WTC11 (cell line): ENCODE results near the gene L3HYPDH. TPM values are rescaled to one million over a fixed set of nuclear protein-coding genes. Genes with fewer than 3 reads are reported as not detected.

Experiments used
- ATAC-seq: fragments of 200-7000 bp; cut with Tn5 transposase; 2 replicates; pipeline ENCODE4 v1.10.0; 2021; ENCODE audit warnings: mild to moderate bottlenecking, moderate library complexity
- CTCF ChIA-PET: fragments of 300-600 bp; sonication (Branson Sonifier 250); formaldehyde crosslinking; loops from one replicate; lab custom pipeline; 2021; ENCODE audit warnings: antibody characterized with exemption; lab: Charles Lee
- POLR2A ChIA-PET: fragments of 350-600 bp; sonication (Branson Sonifier 250); formaldehyde crosslinking; loops from one replicate; lab custom pipeline; 2021; ENCODE audit warnings: antibody characterized with exemption; lab: Charles Lee
- DNase-seq: peaks from one replicate; pipeline ENCODE4 v3.0.0; 2021; ENCODE audit warnings: low spot score
- H3K27ac Mint-ChIP-seq: 2 replicates; pipeline ENCODE4 v1.8.0; 2021; ENCODE audit warnings: mixed read lengths
- H3K27me3 Mint-ChIP-seq: 2 replicates; pipeline ENCODE4 v1.8.0; 2021; ENCODE audit warnings: low read depth, mild to moderate bottlenecking, moderate library complexity, mixed read lengths
- H3K36me3 Mint-ChIP-seq: 2 replicates; pipeline ENCODE4 v1.8.0; 2021; ENCODE audit warnings: mixed read lengths
- H3K4me1 Mint-ChIP-seq: 2 replicates; pipeline ENCODE4 v1.8.0; 2022; ENCODE audit warnings: mixed read lengths
- H3K4me3 Mint-ChIP-seq: 2 replicates; pipeline ENCODE4 v1.8.0; 2021; ENCODE audit warnings: mild to moderate bottlenecking, moderate library complexity, mixed read lengths
- H3K9me3 Mint-ChIP-seq: 2 replicates; pipeline ENCODE4 v1.8.0; 2021; ENCODE audit warnings: mixed read lengths
- ARID4B ChIP-seq: sonication (generic); formaldehyde crosslinking; IDR thresholded peaks from 2 replicates; pipeline ENCODE4 v1.8.0; 2023; ENCODE audit warnings: missing genetic modification reagents, mild to moderate bottlenecking, borderline replicate concordance
- ELF4 ChIP-seq: sonication (generic); formaldehyde crosslinking; IDR thresholded peaks from 2 replicates; pipeline ENCODE4 v1.8.1; 2022; ENCODE audit warnings: low read depth, mild to moderate bottlenecking, moderate library complexity, missing genetic modification reagents
- FOXK1 ChIP-seq: sonication (generic); formaldehyde crosslinking; IDR thresholded peaks from 2 replicates; pipeline ENCODE4 v1.8.0; 2022; ENCODE audit warnings: mild to moderate bottlenecking, moderate library complexity, missing genetic modification reagents
- FOXP4 ChIP-seq: sonication (generic); formaldehyde crosslinking; IDR thresholded peaks from 2 replicates; pipeline ENCODE4 v1.8.0; 2022; ENCODE audit warnings: mild to moderate bottlenecking, missing genetic modification reagents
- GABPB1 ChIP-seq: sonication (generic); formaldehyde crosslinking; IDR thresholded peaks from 2 replicates; pipeline ENCODE4 v1.8.1; 2023; ENCODE audit warnings: mild to moderate bottlenecking, missing genetic modification reagents
- HMGA2 ChIP-seq: fragments of 250-450 bp; sonication (Bioruptor Pico); IDR thresholded peaks from 2 replicates; pipeline ENCODE4 v1.4.0; 2021; ENCODE audit warnings: mild to moderate bottlenecking, moderate library complexity
- MAX ChIP-seq: sonication (generic); formaldehyde crosslinking; IDR thresholded peaks from 2 replicates; pipeline ENCODE4 v1.8.0; 2022; ENCODE audit warnings: mild to moderate bottlenecking, missing genetic modification reagents
- NFATC4 ChIP-seq: fragments of 250-450 bp; sonication (Bioruptor Pico); IDR thresholded peaks from 2 replicates; pipeline ENCODE4 v1.9.0; 2021; ENCODE audit warnings: mild to moderate bottlenecking
- NR1H2 ChIP-seq: sonication (generic); formaldehyde crosslinking; IDR thresholded peaks from 2 replicates; pipeline ENCODE4 v1.9.0; 2021; ENCODE audit warnings: mild to moderate bottlenecking, moderate library complexity, missing genetic modification reagents
- NR2C2 ChIP-seq: sonication (generic); formaldehyde crosslinking; IDR thresholded peaks from 2 replicates; pipeline ENCODE4 v1.8.0; 2022; ENCODE audit warnings: mild to moderate bottlenecking, missing genetic modification reagents
- SMAD3 ChIP-seq: sonication (generic); formaldehyde crosslinking; IDR thresholded peaks from 2 replicates; pipeline ENCODE4 v1.8.0; 2022; ENCODE audit warnings: missing genetic modification reagents, mild to moderate bottlenecking, borderline replicate concordance
- SMAD4 ChIP-seq: sonication (generic); formaldehyde crosslinking; IDR thresholded peaks from 2 replicates; pipeline ENCODE4 v1.8.0; 2022; ENCODE audit warnings: mild to moderate bottlenecking, missing genetic modification reagents
- SOX15 ChIP-seq: fragments of 250-450 bp; sonication (Bioruptor Pico); IDR thresholded peaks from 2 replicates; pipeline ENCODE4 v1.9.0; 2021; ENCODE audit warnings: mild to moderate bottlenecking
- TEAD1 ChIP-seq: sonication (generic); formaldehyde crosslinking; IDR thresholded peaks from 2 replicates; pipeline ENCODE4 v1.8.0; 2022; ENCODE audit warnings: mild to moderate bottlenecking, missing genetic modification reagents
- TEAD4 ChIP-seq: sonication (generic); formaldehyde crosslinking; IDR thresholded peaks from 2 replicates; pipeline ENCODE4 v1.8.0; 2022; ENCODE audit warnings: mild to moderate bottlenecking, missing genetic modification reagents
- TP53 ChIP-seq: sonication (generic); formaldehyde crosslinking; IDR thresholded peaks from 2 replicates; pipeline ENCODE4 v1.8.1; 2023; ENCODE audit warnings: mild to moderate bottlenecking, missing genetic modification reagents
- USF1 ChIP-seq: sonication (generic); formaldehyde crosslinking; IDR thresholded peaks from 2 replicates; pipeline ENCODE4 v1.8.0; 2022; ENCODE audit warnings: mild to moderate bottlenecking, missing genetic modification reagents
- ZMAT4 ChIP-seq: fragments of 250-450 bp; sonication (Bioruptor Pico); IDR thresholded peaks from 2 replicates; pipeline ENCODE4 v1.9.0; 2021; ENCODE audit warnings: mild to moderate bottlenecking
- total RNA-seq: library from RNA; stranded (reverse); gene quantifications from 3 replicates; pipeline ENCODE4 v1.2.3, GENCODE V29; 2021
- TF ChIP-seq, protein P1 (sequence below): sonication (generic); formaldehyde crosslinking; IDR thresholded peaks from 2 replicates; pipeline ENCODE4 v1.8.0; 2023; ENCODE audit warnings: missing genetic modification reagents
- TF ChIP-seq, protein P2 (sequence below): sonication (generic); formaldehyde crosslinking; IDR thresholded peaks from 2 replicates; pipeline ENCODE4 v1.8.1; 2022; ENCODE audit warnings: low read depth, mild to moderate bottlenecking, moderate library complexity, missing genetic modification reagents, borderline replicate concordance
- TF ChIP-seq, protein P3 (sequence below): sonication (generic); formaldehyde crosslinking; conservative IDR thresholded peaks from 2 replicates; pipeline ENCODE4 v1.8.1; 2023; ENCODE audit warnings: mild to moderate bottlenecking, low read depth, missing genetic modification reagents, moderate library complexity
- TF ChIP-seq, protein P4 (sequence below): fragments of 250-450 bp; sonication (Bioruptor Pico); IDR thresholded peaks from 2 replicates; pipeline ENCODE4 v1.9.0; 2021; ENCODE audit warnings: moderate library complexity, mild to moderate bottlenecking, inconsistent platforms, borderline replicate concordance

The L3HYPDH gene
- total RNA-seq, 1 experiment from 2014 or later = 17.5 TPM

DNA sequence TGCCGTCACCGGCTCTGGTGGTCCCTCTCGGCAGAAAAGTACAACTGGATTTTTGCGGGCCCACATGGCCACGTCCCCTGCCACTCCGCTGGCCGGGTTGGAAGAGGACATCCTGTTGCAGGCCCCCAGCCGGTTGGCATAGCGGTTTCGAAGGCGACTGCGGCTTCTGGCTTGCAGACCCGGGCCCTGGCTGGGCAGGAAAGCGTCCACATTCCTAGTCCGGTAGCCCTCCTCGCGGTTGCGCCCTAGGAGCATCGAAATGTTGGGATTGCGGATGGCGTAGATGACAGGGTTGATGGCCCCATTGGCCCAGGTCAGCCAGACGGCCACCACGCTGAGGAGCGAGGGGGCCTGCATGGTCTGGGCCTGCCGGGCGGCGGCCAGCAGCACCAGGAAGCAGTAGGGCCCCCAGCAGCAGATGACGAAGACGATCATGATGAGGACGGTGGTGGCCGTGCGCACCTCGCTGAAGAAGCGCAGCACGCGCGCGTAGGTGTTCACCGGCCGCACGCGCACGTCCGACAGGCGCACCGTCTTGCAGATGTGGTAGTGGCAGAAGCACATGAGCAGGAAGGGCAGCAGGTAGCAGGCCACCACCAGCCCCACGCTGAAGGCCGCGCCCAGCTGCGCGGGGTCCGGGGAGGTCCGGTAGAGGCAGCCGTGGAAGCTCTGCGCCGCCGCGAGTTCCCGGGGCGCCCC lies 20.3 kb downstream of the L3HYPDH start:
- H3K9me3 Mint-ChIP-seq = no peaks in the 10 kb centered on the region
- peak; percentile 24 for DNase-seq
- no peaks in the 10 kb centered on the region for H3K36me3 Mint-ChIP-seq
- H3K4me1 Mint-ChIP-seq = peaks cover 14% of the 10 kb centered on the region
- H3K27ac Mint-ChIP-seq = no peak overlapping the region
- ChIA-PET POLR2A (interaction anchor here (0.9 to 2.2 kb wide), 2 partner anchors 18 to 20 kb away, joined by 3 to 13 read pairs; partner anchors contain the start of genes JKAMP and L3HYPDH), CTCF (interaction anchor here (1.8 to 3.4 kb wide), 3 partner anchors 20 to 113 kb away, joined by 7 to 14 read pairs (median 13); partner anchors contain the start of genes CCDC175, JKAMP and L3HYPDH)
- peak overlapping the region; percentile 83 for H3K4me3 Mint-ChIP-seq
- ATAC-seq = peak; percentile 40
- H3K27me3 Mint-ChIP-seq = peaks cover 22% of the 10 kb centered on the region
- peak; percentile 48; the same call in 1 of the 2 replicates for TF ChIP-seq TEAD1
- no peak for TF ChIP-seq FOXP4 (CRISPR knock-in tag)
- TF ChIP-seq NR1H2 (CRISPR knock-in tag) = no peak
- no peak for TF ChIP-seq TEAD4 (CRISPR knock-in tag)
- TF ChIP-seq ARID4B (CRISPR knock-in tag) = peak; percentile 61; the same call in 1 of the 2 replicates
- TF ChIP-seq USF1 = peak; percentile 47
- no peak for TF ChIP-seq NFATC4 (CRISPR knock-in tag)
- TF ChIP-seq, protein P1, sequence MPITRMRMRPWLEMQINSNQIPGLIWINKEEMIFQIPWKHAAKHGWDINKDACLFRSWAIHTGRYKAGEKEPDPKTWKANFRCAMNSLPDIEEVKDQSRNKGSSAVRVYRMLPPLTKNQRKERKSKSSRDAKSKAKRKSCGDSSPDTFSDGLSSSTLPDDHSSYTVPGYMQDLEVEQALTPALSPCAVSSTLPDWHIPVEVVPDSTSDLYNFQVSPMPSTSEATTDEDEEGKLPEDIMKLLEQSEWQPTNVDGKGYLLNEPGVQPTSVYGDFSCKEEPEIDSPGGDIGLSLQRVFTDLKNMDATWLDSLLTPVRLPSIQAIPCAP = 0 out of 2 replicates have a peak, but pooled peaks have one; percentile 52
- peak; percentile 88 for TF ChIP-seq MAX (CRISPR knock-in tag)
- no peak for TF ChIP-seq SOX15 (CRISPR knock-in tag)
- no peak for TF ChIP-seq ELF4 (CRISPR knock-in tag)
- TF ChIP-seq, protein P2, sequence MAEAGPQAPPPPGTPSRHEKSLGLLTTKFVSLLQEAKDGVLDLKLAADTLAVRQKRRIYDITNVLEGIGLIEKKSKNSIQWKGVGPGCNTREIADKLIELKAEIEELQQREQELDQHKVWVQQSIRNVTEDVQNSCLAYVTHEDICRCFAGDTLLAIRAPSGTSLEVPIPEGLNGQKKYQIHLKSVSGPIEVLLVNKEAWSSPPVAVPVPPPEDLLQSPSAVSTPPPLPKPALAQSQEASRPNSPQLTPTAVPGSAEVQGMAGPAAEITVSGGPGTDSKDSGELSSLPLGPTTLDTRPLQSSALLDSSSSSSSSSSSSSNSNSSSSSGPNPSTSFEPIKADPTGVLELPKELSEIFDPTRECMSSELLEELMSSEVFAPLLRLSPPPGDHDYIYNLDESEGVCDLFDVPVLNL = 0 out of 2 replicates have a peak, but pooled peaks have one; percentile 21
- no peak for TF ChIP-seq GABPB1 (CRISPR knock-in tag)
- TF ChIP-seq SMAD3 (CRISPR knock-in tag) = no peak
- TF ChIP-seq, protein P3, sequence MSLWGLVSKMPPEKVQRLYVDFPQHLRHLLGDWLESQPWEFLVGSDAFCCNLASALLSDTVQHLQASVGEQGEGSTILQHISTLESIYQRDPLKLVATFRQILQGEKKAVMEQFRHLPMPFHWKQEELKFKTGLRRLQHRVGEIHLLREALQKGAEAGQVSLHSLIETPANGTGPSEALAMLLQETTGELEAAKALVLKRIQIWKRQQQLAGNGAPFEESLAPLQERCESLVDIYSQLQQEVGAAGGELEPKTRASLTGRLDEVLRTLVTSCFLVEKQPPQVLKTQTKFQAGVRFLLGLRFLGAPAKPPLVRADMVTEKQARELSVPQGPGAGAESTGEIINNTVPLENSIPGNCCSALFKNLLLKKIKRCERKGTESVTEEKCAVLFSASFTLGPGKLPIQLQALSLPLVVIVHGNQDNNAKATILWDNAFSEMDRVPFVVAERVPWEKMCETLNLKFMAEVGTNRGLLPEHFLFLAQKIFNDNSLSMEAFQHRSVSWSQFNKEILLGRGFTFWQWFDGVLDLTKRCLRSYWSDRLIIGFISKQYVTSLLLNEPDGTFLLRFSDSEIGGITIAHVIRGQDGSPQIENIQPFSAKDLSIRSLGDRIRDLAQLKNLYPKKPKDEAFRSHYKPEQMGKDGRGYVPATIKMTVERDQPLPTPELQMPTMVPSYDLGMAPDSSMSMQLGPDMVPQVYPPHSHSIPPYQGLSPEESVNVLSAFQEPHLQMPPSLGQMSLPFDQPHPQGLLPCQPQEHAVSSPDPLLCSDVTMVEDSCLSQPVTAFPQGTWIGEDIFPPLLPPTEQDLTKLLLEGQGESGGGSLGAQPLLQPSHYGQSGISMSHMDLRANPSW (CRISPR knock-in tag) = no peak
- TF ChIP-seq FOXK1 = peak; percentile 65; the same call in 1 of the 2 replicates
- TF ChIP-seq, protein P4, sequence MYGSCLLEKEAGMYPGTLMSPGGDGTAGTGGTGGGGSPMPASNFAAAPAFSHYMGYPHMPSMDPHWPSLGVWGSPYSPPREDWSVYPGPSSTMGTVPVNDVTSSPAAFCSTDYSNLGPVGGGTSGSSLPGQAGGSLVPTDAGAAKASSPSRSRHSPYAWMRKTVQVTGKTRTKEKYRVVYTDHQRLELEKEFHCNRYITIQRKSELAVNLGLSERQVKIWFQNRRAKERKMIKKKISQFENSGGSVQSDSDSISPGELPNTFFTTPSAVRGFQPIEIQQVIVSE (CRISPR knock-in tag) = no peak
- TF ChIP-seq HMGA2 = no peak
- TF ChIP-seq NR2C2 = no peak
- no peak for TF ChIP-seq SMAD4 (CRISPR knock-in tag)
- TF ChIP-seq ZMAT4 (CRISPR knock-in tag) = no peak
- no peak for TF ChIP-seq TP53 (CRISPR knock-in tag)
